ENCODE measurements around the gene LRRC53. TPM values are rescaled to one million over a fixed set of nuclear protein-coding genes. Genes with fewer than 3 reads are reported as not detected.

Gene LRRC53
- total RNA-seq, 1 donor from 2014 or later: 0.07 TPM

GRCh38 chr1:74430342-74430934 is 82.0 kb downstream of the LRRC53 start:
- no peak overlapping the region for H3K4me3 Mint-ChIP-seq (ENCODE audit: low read depth)

DNA sequence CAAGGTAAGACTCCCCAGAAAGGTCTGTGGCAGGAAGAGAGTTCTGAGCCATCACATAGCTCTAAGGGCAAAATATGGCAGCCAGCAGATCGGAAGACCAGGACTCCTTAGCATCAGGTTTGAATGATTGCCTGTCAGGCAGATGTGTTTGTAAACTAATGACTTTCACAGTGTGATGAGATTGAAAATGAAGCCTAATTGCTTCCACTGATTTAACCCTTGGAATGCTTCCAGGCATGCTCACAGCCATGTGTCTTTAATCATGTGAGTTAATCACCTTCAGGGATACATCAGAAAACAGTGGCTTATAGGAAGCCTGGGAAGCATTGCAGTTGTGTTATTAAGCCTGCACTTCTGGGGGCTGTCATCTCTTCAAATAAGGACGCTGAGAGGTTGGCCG is 82.8 kb downstream of the LRRC53 start:
- no peaks in the 10 kb centered on the region for H3K27me3 Mint-ChIP-seq
- TF ChIP-seq CTCF (IDR thresholded peaks at IDR 0.05; ENCODE audit: unreplicated experiment): no peak
- no peak overlapping the region for H3K4me3 Mint-ChIP-seq (ENCODE audit: low read depth)
- DNase-seq (ENCODE audit: low spot score, unreplicated experiment): no peak
- no peaks in the 10 kb centered on the region for H3K36me3 Mint-ChIP-seq (ENCODE audit: insufficient read depth)
- H3K27ac Mint-ChIP-seq: no peak overlapping the region
- H3K9me3 Mint-ChIP-seq (ENCODE audit: low read depth): no peaks in the 10 kb centered on the region
- peaks cover 5% of the 10 kb centered on the region for H3K4me1 Mint-ChIP-seq (ENCODE audit: low read depth)

More at GRCh38 chr1:74430342-74430934, 82.0 kb downstream of the LRRC53 start:
- Mint-ChIP-seq H3K27ac (no peak overlapping the region), H3K4me1 (ENCODE audit: low read depth) (peaks cover 5% of the 10 kb centered on the region), H3K36me3 (ENCODE audit: insufficient read depth) (no peaks in the 10 kb centered on the region), H3K27me3 (no peaks in the 10 kb centered on the region), H3K9me3 (ENCODE audit: low read depth) (no peaks in the 10 kb centered on the region)
- TF ChIP-seq CTCF (IDR thresholded peaks at IDR 0.05; ENCODE audit: unreplicated experiment): no peak
- DNase-seq (ENCODE audit: low spot score, unreplicated experiment): no peak

DNA sequence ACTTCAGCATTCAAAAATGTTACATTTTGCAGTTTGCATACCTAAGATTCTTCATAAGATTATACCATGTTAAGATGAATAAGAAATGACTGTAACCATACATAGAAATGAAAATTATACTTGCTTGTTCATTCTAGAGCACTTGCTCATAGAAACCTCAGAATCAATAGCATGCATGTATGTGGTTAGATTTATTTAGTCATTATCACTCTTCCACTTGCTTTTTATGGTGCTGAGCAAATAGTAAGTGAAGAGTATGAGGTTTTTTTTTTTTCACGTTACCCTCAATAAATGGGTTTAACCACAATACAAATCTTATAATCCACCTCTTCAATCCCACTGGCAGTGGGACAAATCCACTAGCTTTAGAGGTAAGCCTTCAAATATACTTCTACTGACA is 84.7 kb downstream of the LRRC53 start:
- no peaks in the 10 kb centered on the region for H3K9me3 Mint-ChIP-seq (ENCODE audit: low read depth)
- H3K27ac Mint-ChIP-seq: no peak overlapping the region
- no peak for DNase-seq (ENCODE audit: low spot score, unreplicated experiment)
- H3K4me1 Mint-ChIP-seq (ENCODE audit: low read depth): peaks cover 9% of the 10 kb centered on the region
- TF ChIP-seq CTCF (IDR thresholded peaks at IDR 0.05; ENCODE audit: unreplicated experiment): no peak
- no peak overlapping the region for H3K4me3 Mint-ChIP-seq (ENCODE audit: low read depth)
- H3K27me3 Mint-ChIP-seq: no peaks in the 10 kb centered on the region
- no peaks in the 10 kb centered on the region for H3K36me3 Mint-ChIP-seq (ENCODE audit: insufficient read depth)

GRCh38 chr1:74426208-74426937 is 86.0 kb downstream of the LRRC53 start:
- H3K36me3 Mint-ChIP-seq (ENCODE audit: insufficient read depth): no peaks in the 10 kb centered on the region
- DNase-seq (ENCODE audit: low spot score, unreplicated experiment): no peak
- no peak for TF ChIP-seq CTCF (IDR thresholded peaks at IDR 0.05; ENCODE audit: unreplicated experiment)
- H3K4me1 Mint-ChIP-seq (ENCODE audit: low read depth): peaks cover 9% of the 10 kb centered on the region
- H3K27me3 Mint-ChIP-seq: no peaks in the 10 kb centered on the region
- no peak overlapping the region for H3K4me3 Mint-ChIP-seq (ENCODE audit: low read depth)
- H3K27ac Mint-ChIP-seq: no peak overlapping the region
- no peaks in the 10 kb centered on the region for H3K9me3 Mint-ChIP-seq (ENCODE audit: low read depth)

GRCh38 chr1:74425676-74426075 is 86.7 kb downstream of the LRRC53 start:
- TF ChIP-seq CTCF (IDR thresholded peaks at IDR 0.05; ENCODE audit: unreplicated experiment): no peak
- H3K27ac Mint-ChIP-seq: no peak overlapping the region
- no peaks in the 10 kb centered on the region for H3K9me3 Mint-ChIP-seq (ENCODE audit: low read depth)
- DNase-seq (ENCODE audit: low spot score, unreplicated experiment): no peak
- peaks cover 9% of the 10 kb centered on the region for H3K4me1 Mint-ChIP-seq (ENCODE audit: low read depth)
- H3K4me3 Mint-ChIP-seq (ENCODE audit: low read depth): no peak overlapping the region
- no peaks in the 10 kb centered on the region for H3K27me3 Mint-ChIP-seq
- H3K36me3 Mint-ChIP-seq (ENCODE audit: insufficient read depth): no peaks in the 10 kb centered on the region
